ENCODE data around the gene USH2A.

The USH2A gene

GRCh38 chr1:215635827-215636226, 787.4 kb downstream of the USH2A start:
- ChIA-PET CTCF (no interaction called here), POLR2A (no interaction called here)
- TF ChIP-seq PKNOX1 (IDR thresholded peaks at IDR 0.05), result no peak
- TF ChIP-seq FOXA1 (IDR thresholded peaks at IDR 0.05), result no peak
- no peak for TF ChIP-seq ZNF384 (IDR thresholded peaks at IDR 0.05)
- TF ChIP-seq ARNT (IDR thresholded peaks at IDR 0.05), result no peak
- no peak for TF ChIP-seq HDGF (IDR thresholded peaks at IDR 0.05; ENCODE audit: borderline replicate concordance)
- no peak for TF ChIP-seq NFRKB (IDR thresholded peaks at IDR 0.05)
- no peak for TF ChIP-seq ELF4 (IDR thresholded peaks at IDR 0.05)
- TF ChIP-seq SP1 (IDR thresholded peaks at IDR 0.05), result no peak
- no peak for TF ChIP-seq BHLHE40 (IDR thresholded peaks at IDR 0.05; ENCODE audit: borderline replicate concordance)
- no peak for TF ChIP-seq L3MBTL2 (conservative IDR thresholded peaks at IDR 0.05)
- no peak for TF ChIP-seq TARDBP (IDR thresholded peaks at IDR 0.05)
- no peak for TF ChIP-seq SUZ12 (IDR thresholded peaks at IDR 0.05)
- DNase-seq (ENCODE audit: extremely low spot score), result no peak

- TF ChIP-seq TARDBP (IDR thresholded peaks at IDR 0.05) (no peak), ZNF384 (IDR thresholded peaks at IDR 0.05) (no peak), NFRKB (IDR thresholded peaks at IDR 0.05) (no peak), CTBP1 (IDR thresholded peaks at IDR 0.05; ENCODE audit: borderline replicate concordance) (no peak), LEF1 (IDR thresholded peaks at IDR 0.05; ENCODE audit: borderline replicate concordance) (no peak), SUZ12 (IDR thresholded peaks at IDR 0.05) (no peak), BHLHE40 (IDR thresholded peaks at IDR 0.05; ENCODE audit: borderline replicate concordance) (no peak), ELF4 (IDR thresholded peaks at IDR 0.05) (no peak), FOXM1 (IDR thresholded peaks at IDR 0.05; ENCODE audit: borderline replicate concordance) (no peak), HDGF (IDR thresholded peaks at IDR 0.05; ENCODE audit: borderline replicate concordance) (no peak), PKNOX1 (IDR thresholded peaks at IDR 0.05) (no peak), FOXA1 (IDR thresholded peaks at IDR 0.05) (no peak), ARNT (IDR thresholded peaks at IDR 0.05) (no peak), FOXK2 (IDR thresholded peaks at IDR 0.05) (no peak), SP1 (IDR thresholded peaks at IDR 0.05) (no peak), L3MBTL2 (conservative IDR thresholded peaks at IDR 0.05) (no peak)
- ChIA-PET CTCF (no interaction called here), POLR2A (no interaction called here)
- no peak for DNase-seq (ENCODE audit: extremely low spot score)
Observed at GRCh38 chr1:215631489-215631888, 791.8 kb downstream of the USH2A start.

GRCh38 chr1:215631040-215631439, 792.2 kb downstream of the USH2A start:
- ChIA-PET POLR2A (no interaction called here), CTCF (no interaction called here)
- no peak for DNase-seq (ENCODE audit: extremely low spot score)
- no peak for TF ChIP-seq BHLHE40 (IDR thresholded peaks at IDR 0.05; ENCODE audit: borderline replicate concordance)
- no peak for TF ChIP-seq CTBP1 (IDR thresholded peaks at IDR 0.05; ENCODE audit: borderline replicate concordance)
- no peak for TF ChIP-seq FOXA1 (IDR thresholded peaks at IDR 0.05)
- TF ChIP-seq FOXK2 (IDR thresholded peaks at IDR 0.05), result no peak
- TF ChIP-seq TARDBP (IDR thresholded peaks at IDR 0.05), result no peak
- TF ChIP-seq NFRKB (IDR thresholded peaks at IDR 0.05), result no peak
- no peak for TF ChIP-seq FOXM1 (IDR thresholded peaks at IDR 0.05; ENCODE audit: borderline replicate concordance)
- no peak for TF ChIP-seq L3MBTL2 (conservative IDR thresholded peaks at IDR 0.05)
- TF ChIP-seq SUZ12 (IDR thresholded peaks at IDR 0.05), result no peak
- TF ChIP-seq PKNOX1 (IDR thresholded peaks at IDR 0.05), result no peak
- no peak for TF ChIP-seq ELF4 (IDR thresholded peaks at IDR 0.05)
- TF ChIP-seq ARNT (IDR thresholded peaks at IDR 0.05), result no peak

GRCh38 chr1:215625949-215626348, 797.3 kb downstream of the USH2A start:
- POLR2A ChIA-PET, result no interaction called here
- TF ChIP-seq BHLHE40 (IDR thresholded peaks at IDR 0.05; ENCODE audit: borderline replicate concordance), result no peak
- TF ChIP-seq FOXA1 (IDR thresholded peaks at IDR 0.05), result no peak
- CTCF ChIA-PET, result no interaction called here
- DNase-seq (ENCODE audit: extremely low spot score), result no peak

- CTCF ChIA-PET, result no interaction called here
- DNase-seq (ENCODE audit: extremely low spot score), result no peak
- POLR2A ChIA-PET, result no interaction called here
- TF ChIP-seq NFRKB (IDR thresholded peaks at IDR 0.05) (no peak), FOXA1 (IDR thresholded peaks at IDR 0.05) (no peak), BHLHE40 (IDR thresholded peaks at IDR 0.05; ENCODE audit: borderline replicate concordance) (no peak), LEF1 (IDR thresholded peaks at IDR 0.05; ENCODE audit: borderline replicate concordance) (no peak), L3MBTL2 (conservative IDR thresholded peaks at IDR 0.05) (no peak), TARDBP (IDR thresholded peaks at IDR 0.05) (no peak), PKNOX1 (IDR thresholded peaks at IDR 0.05) (no peak), SP1 (IDR thresholded peaks at IDR 0.05) (no peak), ELF4 (IDR thresholded peaks at IDR 0.05) (no peak), FOXK2 (IDR thresholded peaks at IDR 0.05) (no peak)
Observed at GRCh38 chr1:215623162-215623561, 800.1 kb downstream of the USH2A start.

GRCh38 chr1:215617979-215618378, 805.3 kb downstream of the USH2A start:
- ChIA-PET CTCF (interaction anchor here (0.9 kb wide), 1 partner anchor 90 kb away, joined by 3 read pairs; no protein-coding TSS in a partner anchor), POLR2A (no interaction called here)
- no peak for DNase-seq (ENCODE audit: extremely low spot score)
- TF ChIP-seq SP1 (IDR thresholded peaks at IDR 0.05) (no peak), FOXK2 (IDR thresholded peaks at IDR 0.05) (no peak), HDGF (IDR thresholded peaks at IDR 0.05; ENCODE audit: borderline replicate concordance) (no peak), PKNOX1 (IDR thresholded peaks at IDR 0.05) (no peak), SUZ12 (IDR thresholded peaks at IDR 0.05) (no peak), BHLHE40 (IDR thresholded peaks at IDR 0.05; ENCODE audit: borderline replicate concordance) (no peak), ELF4 (IDR thresholded peaks at IDR 0.05) (no peak), ARNT (IDR thresholded peaks at IDR 0.05) (no peak), FOXA1 (IDR thresholded peaks at IDR 0.05) (no peak)

All from HEK293T (cell line).